Measurements from ENCODE around the gene FGFBP1. TPM values are rescaled to one million over a fixed set of nuclear protein-coding genes. Genes with fewer than 3 reads are reported as not detected.

FGFBP1 gene
- total RNA-seq, 4 donors from 2014 or later: 28.7 to 178 (median 113) TPM

GRCh38 chr4:15936495-15936894, 2.0 kb downstream of the FGFBP1 start:
- no peaks in the 10 kb centered on the region for H3K36me3 ChIP-seq
- 56% methylated on average over 4 of the region's 4 CpGs for whole genome bisulfite sequencing
- no peaks in the 10 kb centered on the region for H3K9me3 ChIP-seq
- H3K4me1 ChIP-seq: peaks cover 14% of the 10 kb centered on the region
- TF ChIP-seq EP300 (IDR thresholded peaks at IDR 0.05) (no peak), POLR2AphosphoS5 (IDR thresholded peaks at IDR 0.05) (no peak), POLR2A (IDR thresholded peaks at IDR 0.05) (no peak), CTCF (IDR thresholded peaks at IDR 0.05) (no peak)
- H3K27ac ChIP-seq: no peak overlapping the region
- peaks cover 8% of the 10 kb centered on the region for H3K27me3 ChIP-seq
- peak in 1 of 2 donors; percentile 58 for DNase-seq (ENCODE audit: low spot score in 2 of 2)
- peak overlapping the region; percentile 13 for H3K4me3 ChIP-seq

GRCh38 chr4:15935504-15936402, 2.8 kb downstream of the FGFBP1 start:
- H3K9me3 ChIP-seq: no peaks in the 10 kb centered on the region
- TF ChIP-seq CTCF (IDR thresholded peaks at IDR 0.05) (no peak), POLR2AphosphoS5 (IDR thresholded peaks at IDR 0.05) (no peak), EP300 (IDR thresholded peaks at IDR 0.05) (no peak), POLR2A (IDR thresholded peaks at IDR 0.05) (no peak)
- DNase-seq (ENCODE audit: low spot score in 2 of 2): no peak
- peaks cover 14% of the 10 kb centered on the region for H3K4me1 ChIP-seq
- no peak overlapping the region for H3K4me3 ChIP-seq
- H3K27me3 ChIP-seq: peaks cover 9% of the 10 kb centered on the region
- no peaks in the 10 kb centered on the region for H3K36me3 ChIP-seq
- H3K27ac ChIP-seq: no peak overlapping the region
- WGBS: 79% methylated on average over 10 of the region's 10 CpGs

- no peak for TF ChIP-seq POLR2AphosphoS5 (IDR thresholded peaks at IDR 0.05)
- no peak for TF ChIP-seq EP300 (IDR thresholded peaks at IDR 0.05)
- no peak for TF ChIP-seq POLR2A (IDR thresholded peaks at IDR 0.05)
- no peak for TF ChIP-seq CTCF (IDR thresholded peaks at IDR 0.05)
Observed at GRCh38 chr4:15934259-15934658, 4.3 kb downstream of the FGFBP1 start.

GRCh38 chr4:15931451-15932210, 6.9 kb downstream of the FGFBP1 start:
- no peak overlapping the region for H3K27ac ChIP-seq
- H3K4me1 ChIP-seq: peaks cover 4% of the 10 kb centered on the region
- no peak overlapping the region for H3K4me3 ChIP-seq
- no peaks in the 10 kb centered on the region for H3K9me3 ChIP-seq
- H3K36me3 ChIP-seq: no peaks in the 10 kb centered on the region
- H3K27me3 ChIP-seq: peaks cover 11% of the 10 kb centered on the region
- 91% methylated on average over 5 of the region's 5 CpGs for WGBS
- DNase-seq (ENCODE audit: low spot score in 2 of 2): no peak
- TF ChIP-seq CTCF (IDR thresholded peaks at IDR 0.05) (no peak), EP300 (IDR thresholded peaks at IDR 0.05) (no peak), POLR2A (IDR thresholded peaks at IDR 0.05) (no peak), POLR2AphosphoS5 (IDR thresholded peaks at IDR 0.05) (no peak)

More at GRCh38 chr4:15934259-15934658, 4.3 kb downstream of the FGFBP1 start:
- Histone ChIP-seq H3K4me3 (no peak overlapping the region), H3K36me3 (no peaks in the 10 kb centered on the region), H3K9me3 (no peaks in the 10 kb centered on the region), H3K27me3 (peaks cover 14% of the 10 kb centered on the region), H3K27ac (no peak overlapping the region), H3K4me1 (peaks cover 14% of the 10 kb centered on the region)
- 58% methylated on average over 3 of the region's 3 CpGs for WGBS
- DNase-seq (ENCODE audit: low spot score in 2 of 2): no peak

- 53% methylated on average over 7 of the region's 7 CpGs for WGBS
- no peak for DNase-seq (ENCODE audit: low spot score in 2 of 2)
- TF ChIP-seq CTCF (IDR thresholded peaks at IDR 0.05) (no peak), POLR2A (IDR thresholded peaks at IDR 0.05) (no peak), EP300 (IDR thresholded peaks at IDR 0.05) (no peak), POLR2AphosphoS5 (IDR thresholded peaks at IDR 0.05) (no peak)
Observed at GRCh38 chr4:15930314-15930713, 8.2 kb downstream of the FGFBP1 start.

More at GRCh38 chr4:15930314-15930713, 8.2 kb downstream of the FGFBP1 start:
- H3K9me3 ChIP-seq: no peaks in the 10 kb centered on the region
- H3K27ac ChIP-seq: no peak overlapping the region
- no peaks in the 10 kb centered on the region for H3K36me3 ChIP-seq
- H3K4me3 ChIP-seq: no peak overlapping the region
- no peaks in the 10 kb centered on the region for H3K4me1 ChIP-seq
- H3K27me3 ChIP-seq: peaks cover 6% of the 10 kb centered on the region
